Parathyroid adenoma (tissue), 2 donors: ENCODE results near the gene CDH4.

Experiments
- H2AFZ ChIP-seq: fragments of 300-600 bp; sonication (generic); one replicate; pipeline ENCODE4 v1.7.0; 2017; ENCODE audit warnings: antibody characterized with exemption, mild to moderate bottlenecking
- H3K27ac ChIP-seq: fragments of 300-600 bp; sonication (generic); one replicate; pipeline ENCODE4 v1.7.0; 2017
- H3K27me3 ChIP-seq: fragments of 300-600 bp; sonication (generic); one replicate; pipeline ENCODE4 v1.7.0; 2017; ENCODE audit warnings: low read length; ENCODE audit not compliant: control insufficient read depth, insufficient read depth
- H3K36me3 ChIP-seq: fragments of 300-600 bp; sonication (generic); one replicate; pipeline ENCODE4 v1.7.0; 2017; ENCODE audit warnings: low read length; ENCODE audit not compliant: control insufficient read depth, insufficient read depth
- H3K4me1 ChIP-seq: fragments of 300-600 bp; sonication (generic); one replicate; pipeline ENCODE4 v1.7.0; 2017; ENCODE audit warnings: control low read depth
- H3K4me2 ChIP-seq: fragments of 300-600 bp; sonication (generic); one replicate; pipeline ENCODE4 v1.7.0; 2017; ENCODE audit warnings: low read length
- H3K4me3 ChIP-seq: fragments of 300-600 bp; sonication (generic); one replicate; pipeline ENCODE4 v1.7.0; 2017; ENCODE audit warnings: low read depth, low read length
- H3K79me2 ChIP-seq: fragments of 300-600 bp; sonication (generic); one replicate; pipeline ENCODE4 v1.7.0; 2017; ENCODE audit warnings: control low read depth
- H3K9ac ChIP-seq: fragments of 300-600 bp; sonication (generic); one replicate; pipeline ENCODE4 v1.7.0; 2017; ENCODE audit warnings: mild to moderate bottlenecking
- H3K9me3 ChIP-seq: fragments of 300-600 bp; sonication (generic); one replicate; pipeline ENCODE4 v1.7.0; 2017; ENCODE audit warnings: low read length; ENCODE audit not compliant: control insufficient read depth
- TF ChIP-seq, protein P1 (sequence below): fragments of 300-600 bp; sonication (generic); IDR thresholded peaks from one replicate; pipeline ENCODE4 v1.7.0; 2017; ENCODE audit warnings: antibody characterized with exemption, mild to moderate bottlenecking
- donor health status: primary hyperparathyroidism.

CDH4 gene

DNA sequence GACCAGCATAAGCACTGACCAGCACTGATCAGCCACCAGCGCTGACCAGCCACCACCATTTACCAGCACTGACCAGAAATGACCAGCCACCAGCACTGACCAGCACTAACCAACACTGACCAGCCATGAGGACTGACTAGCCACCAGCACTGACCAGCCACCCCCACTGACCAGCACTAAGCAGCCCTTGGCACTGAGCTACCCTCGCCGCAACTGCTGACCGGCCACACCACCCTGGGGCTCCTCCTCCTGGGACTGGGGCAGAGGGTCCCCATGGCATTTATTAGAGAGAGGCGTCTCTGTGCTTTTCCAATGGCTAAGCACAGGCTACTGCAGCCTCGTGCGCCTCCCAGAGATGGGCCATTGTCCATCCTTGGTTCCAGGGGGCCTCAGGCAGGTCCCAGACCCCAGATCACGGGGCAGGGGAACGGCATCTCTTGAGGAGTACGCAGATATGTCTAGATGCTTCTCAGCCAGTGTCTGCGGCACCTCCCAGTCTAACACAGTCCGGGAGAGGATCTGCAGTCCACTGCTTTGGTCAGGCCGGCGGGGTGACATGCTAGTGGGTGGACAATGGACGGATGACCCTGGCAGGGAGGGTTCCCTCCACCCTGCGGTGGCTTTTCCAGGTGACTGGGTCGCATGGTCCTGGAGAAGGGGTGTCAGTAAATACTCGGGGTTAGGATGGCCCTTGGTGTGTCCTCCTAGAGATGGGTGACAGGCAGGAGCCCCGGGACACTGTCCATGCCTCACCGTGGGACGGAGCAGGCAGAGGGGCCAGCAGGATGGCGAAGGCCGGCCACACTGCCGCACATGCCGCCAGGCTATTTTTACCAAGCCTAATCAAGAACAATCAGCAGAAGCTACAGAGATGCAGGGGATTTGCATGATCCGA is 645.6 kb downstream of the CDH4 start:
- Histone ChIP-seq H3K36me3 (no peaks in the 10 kb centered on the region), H3K79me2 (no peaks in the 10 kb centered on the region), H3K4me3 (no peak overlapping the region), H3K9ac (no peak overlapping the region), H2AFZ (no peak overlapping the region), H3K4me2 (no peak overlapping the region), H3K27me3 (no peaks in the 10 kb centered on the region), H3K9me3 (no peaks in the 10 kb centered on the region), H3K4me1 (no peaks in the 10 kb centered on the region), H3K27ac (no peak overlapping the region)
- TF ChIP-seq, protein P1, sequence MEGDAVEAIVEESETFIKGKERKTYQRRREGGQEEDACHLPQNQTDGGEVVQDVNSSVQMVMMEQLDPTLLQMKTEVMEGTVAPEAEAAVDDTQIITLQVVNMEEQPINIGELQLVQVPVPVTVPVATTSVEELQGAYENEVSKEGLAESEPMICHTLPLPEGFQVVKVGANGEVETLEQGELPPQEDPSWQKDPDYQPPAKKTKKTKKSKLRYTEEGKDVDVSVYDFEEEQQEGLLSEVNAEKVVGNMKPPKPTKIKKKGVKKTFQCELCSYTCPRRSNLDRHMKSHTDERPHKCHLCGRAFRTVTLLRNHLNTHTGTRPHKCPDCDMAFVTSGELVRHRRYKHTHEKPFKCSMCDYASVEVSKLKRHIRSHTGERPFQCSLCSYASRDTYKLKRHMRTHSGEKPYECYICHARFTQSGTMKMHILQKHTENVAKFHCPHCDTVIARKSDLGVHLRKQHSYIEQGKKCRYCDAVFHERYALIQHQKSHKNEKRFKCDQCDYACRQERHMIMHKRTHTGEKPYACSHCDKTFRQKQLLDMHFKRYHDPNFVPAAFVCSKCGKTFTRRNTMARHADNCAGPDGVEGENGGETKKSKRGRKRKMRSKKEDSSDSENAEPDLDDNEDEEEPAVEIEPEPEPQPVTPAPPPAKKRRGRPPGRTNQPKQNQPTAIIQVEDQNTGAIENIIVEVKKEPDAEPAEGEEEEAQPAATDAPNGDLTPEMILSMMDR = no peak

DNA sequence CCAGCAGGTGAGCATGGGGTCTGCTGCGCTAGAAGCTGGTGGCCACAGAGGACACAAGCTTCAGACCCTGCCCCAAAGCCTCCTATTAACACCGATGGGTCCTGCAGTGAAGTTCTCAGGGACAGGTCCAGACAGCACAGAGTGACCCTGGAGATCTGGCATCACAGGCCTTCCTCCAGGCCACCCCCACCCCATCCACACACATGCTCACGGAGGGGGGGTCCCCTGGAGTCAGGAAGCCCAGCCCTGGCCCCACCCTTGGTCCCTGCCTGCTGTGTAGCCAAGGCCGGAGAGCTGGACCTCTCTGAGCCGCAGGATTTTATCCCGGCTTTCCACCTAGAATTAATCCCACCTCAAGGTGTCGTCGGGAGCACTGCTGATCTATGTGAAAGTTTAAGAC is 646.3 kb downstream of the CDH4 start:
- Histone ChIP-seq H3K27me3 (no peaks in the 10 kb centered on the region), H3K27ac (no peak overlapping the region), H3K4me1 (no peaks in the 10 kb centered on the region), H3K4me3 (no peak overlapping the region), H3K4me2 (no peak overlapping the region), H3K36me3 (no peaks in the 10 kb centered on the region), H3K79me2 (no peaks in the 10 kb centered on the region), H3K9ac (no peak overlapping the region), H2AFZ (no peak overlapping the region), H3K9me3 (no peaks in the 10 kb centered on the region)
- TF ChIP-seq, protein P1 = no peak

- Histone ChIP-seq H3K9me3 (no peaks in the 10 kb centered on the region), H3K27me3 (peaks cover 3% of the 10 kb centered on the region), H3K4me3 (no peak overlapping the region), H2AFZ (no peak overlapping the region), H3K4me2 (no peak overlapping the region), H3K4me1 (no peaks in the 10 kb centered on the region), H3K36me3 (no peaks in the 10 kb centered on the region), H3K79me2 (no peaks in the 10 kb centered on the region), H3K27ac (no peak overlapping the region), H3K9ac (no peak overlapping the region)
- TF ChIP-seq, protein P1 = no peak
Measured at GRCh38 chr20:61900011-61900944, 648.2 kb downstream of the CDH4 start.

DNA sequence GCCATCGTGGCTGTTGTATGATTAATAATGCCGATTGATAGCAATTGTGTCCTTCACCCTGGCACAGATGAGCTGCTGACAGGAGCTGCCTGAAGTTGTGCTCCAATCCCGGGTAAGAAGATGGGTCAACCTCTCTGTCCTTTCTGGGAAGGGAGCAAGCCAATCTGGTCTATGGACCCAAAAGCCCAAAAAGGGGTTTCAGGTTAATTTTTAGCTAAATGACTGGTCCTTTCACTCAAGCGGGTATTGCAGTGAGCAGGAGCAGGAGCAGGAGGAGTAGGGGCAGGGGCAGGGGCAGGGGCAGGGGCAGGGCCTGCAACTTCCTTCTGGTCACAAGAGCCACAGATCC is 648.9 kb downstream of the CDH4 start:
- TF ChIP-seq, protein P1 = no peak
- Histone ChIP-seq H3K4me1 (no peaks in the 10 kb centered on the region), H3K4me3 (no peak overlapping the region), H3K27me3 (peaks cover 3% of the 10 kb centered on the region), H3K9ac (no peak overlapping the region), H2AFZ (no peak overlapping the region), H3K27ac (no peak overlapping the region), H3K36me3 (no peaks in the 10 kb centered on the region), H3K4me2 (no peak overlapping the region), H3K9me3 (no peaks in the 10 kb centered on the region), H3K79me2 (no peaks in the 10 kb centered on the region)
